Omental fat pad (tissue), 4 donors: ENCODE data around the gene TRAM2. TPM values are rescaled to one million over a fixed set of nuclear protein-coding genes. Genes with fewer than 3 reads are reported as not detected.
A peak's percentile ranks its signal among the peaks of the same experiment; 100 is the strongest.

Source experiments
- ATAC-seq: fragments of 150-250 bp; one replicate; pipeline ENCODE4 v1.9.1; 2016; ENCODE audit warnings: mild to moderate bottlenecking, moderate library complexity; ENCODE audit not compliant: low FRiP score
- DNase-seq: peaks from one replicate; pipeline ENCODE4 v3.0.0-alpha.2; 2019; ENCODE audit warnings: low spot score
- total RNA-seq, 4 donors: library from RNA; depleted of rRNA; stranded (reverse); fragments of >200 nt; gene quantifications; one replicate each; pipeline ENCODE4 v1.1.0, GENCODE V29; 2016
- TF ChIP-seq, protein P1 (sequence below), 3 donors: fragments of 450-650 bp; IDR thresholded peaks; one replicate each; pipeline ENCODE4 v1.5.1; 2016 to 2017; ENCODE audit warnings: antibody characterized with exemption in 3 of 3, mild to moderate bottlenecking in 3 of 3, moderate library complexity in 2 of 3

TRAM2 gene
- total RNA-seq, 4 donors from 2014 or later = 17.8 to 29.8 (median 26.3) TPM

DNA sequence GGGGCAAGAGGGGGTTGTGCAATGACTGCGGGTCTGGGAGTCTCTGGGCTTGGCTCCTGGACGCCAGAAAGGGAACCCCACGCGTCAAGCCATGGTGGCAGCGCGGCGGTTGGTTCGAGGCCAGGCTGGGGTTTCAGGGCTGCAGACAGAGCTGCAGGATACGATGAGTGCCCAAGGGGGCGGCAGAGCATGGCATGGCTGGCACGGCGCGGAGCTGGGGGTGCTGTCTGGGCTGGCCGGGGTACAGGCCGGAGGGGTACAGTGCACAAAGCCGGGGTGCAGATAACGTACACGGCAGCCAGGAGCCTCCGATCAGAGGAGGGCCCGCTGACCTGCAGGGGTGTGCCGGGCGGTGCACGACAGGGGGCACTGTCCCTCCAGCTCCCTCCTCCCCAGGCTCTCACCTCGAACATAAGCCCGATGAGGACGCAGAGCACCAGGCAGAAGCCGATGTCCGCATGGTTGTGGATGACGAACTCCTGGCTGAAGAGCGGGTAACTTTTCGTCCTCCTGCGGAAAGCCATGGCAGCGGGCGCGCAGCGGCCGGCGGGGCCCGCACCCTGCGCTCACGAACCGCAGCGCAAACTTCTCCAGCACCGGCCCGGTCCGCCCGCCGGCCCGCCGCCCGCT is 353 bp downstream of the TRAM2 start:
- peak; percentile 70 for ATAC-seq
- DNase-seq = no peak
- TF ChIP-seq, protein P1, sequence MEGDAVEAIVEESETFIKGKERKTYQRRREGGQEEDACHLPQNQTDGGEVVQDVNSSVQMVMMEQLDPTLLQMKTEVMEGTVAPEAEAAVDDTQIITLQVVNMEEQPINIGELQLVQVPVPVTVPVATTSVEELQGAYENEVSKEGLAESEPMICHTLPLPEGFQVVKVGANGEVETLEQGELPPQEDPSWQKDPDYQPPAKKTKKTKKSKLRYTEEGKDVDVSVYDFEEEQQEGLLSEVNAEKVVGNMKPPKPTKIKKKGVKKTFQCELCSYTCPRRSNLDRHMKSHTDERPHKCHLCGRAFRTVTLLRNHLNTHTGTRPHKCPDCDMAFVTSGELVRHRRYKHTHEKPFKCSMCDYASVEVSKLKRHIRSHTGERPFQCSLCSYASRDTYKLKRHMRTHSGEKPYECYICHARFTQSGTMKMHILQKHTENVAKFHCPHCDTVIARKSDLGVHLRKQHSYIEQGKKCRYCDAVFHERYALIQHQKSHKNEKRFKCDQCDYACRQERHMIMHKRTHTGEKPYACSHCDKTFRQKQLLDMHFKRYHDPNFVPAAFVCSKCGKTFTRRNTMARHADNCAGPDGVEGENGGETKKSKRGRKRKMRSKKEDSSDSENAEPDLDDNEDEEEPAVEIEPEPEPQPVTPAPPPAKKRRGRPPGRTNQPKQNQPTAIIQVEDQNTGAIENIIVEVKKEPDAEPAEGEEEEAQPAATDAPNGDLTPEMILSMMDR (IDR thresholded peaks at IDR 0.05) = no peak

DNA sequence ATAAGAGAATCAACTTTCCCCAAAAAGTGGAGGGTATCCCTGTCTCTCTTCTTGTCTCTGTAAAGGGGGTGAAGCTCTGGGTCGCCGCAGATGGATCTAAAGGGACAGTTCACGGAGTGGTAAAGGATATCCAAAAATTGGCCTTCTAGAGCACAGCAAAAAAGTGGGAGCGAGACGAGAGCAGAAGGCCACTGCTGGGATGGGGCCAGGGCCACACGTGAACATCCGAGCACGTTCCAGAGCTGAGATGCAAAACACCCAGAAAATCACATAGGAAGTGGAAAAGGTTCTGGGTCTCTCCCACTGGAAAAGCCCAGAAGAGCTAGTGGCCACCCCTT is 837 bp downstream of the TRAM2 start:
- TF ChIP-seq, protein P1 (IDR thresholded peaks at IDR 0.05) = no peak
- ATAC-seq (peak; percentile 1), DNase-seq (no peak)

GRCh38 chr6:52575502-52575892 is 1.4 kb downstream of the TRAM2 start:
- no peak for DNase-seq
- TF ChIP-seq, protein P1 (IDR thresholded peaks at IDR 0.05) = no peak
- no peak for ATAC-seq

- ATAC-seq (no peak), DNase-seq (no peak)
- TF ChIP-seq, protein P1 (IDR thresholded peaks at IDR 0.05) = no peak
Observed at GRCh38 chr6:52574709-52575501, 2.0 kb downstream of the TRAM2 start.

DNA sequence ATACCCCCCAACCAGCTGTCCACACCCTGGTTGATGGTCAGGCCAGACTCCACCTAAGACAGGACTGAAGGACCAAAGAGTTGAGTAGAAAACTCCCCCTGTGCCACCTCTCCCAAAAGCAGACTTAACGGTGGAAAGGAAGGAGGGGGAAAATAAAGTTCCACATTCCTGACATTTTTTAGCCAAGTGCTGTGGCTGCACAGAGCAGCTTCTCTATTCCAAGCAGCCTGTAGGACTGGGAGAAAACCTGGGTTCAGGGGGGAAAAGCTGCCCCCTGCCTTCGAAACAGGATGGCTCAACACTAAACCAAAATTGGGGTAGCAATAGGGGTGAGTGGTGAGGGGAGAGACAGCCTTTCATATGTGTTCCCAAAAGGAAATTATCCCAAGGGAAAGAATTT is 3.6 kb downstream of the TRAM2 start:
- DNase-seq = no peak
- no peak for ATAC-seq
- TF ChIP-seq, protein P1 (IDR thresholded peaks at IDR 0.05) = no peak

GRCh38 chr6:52572536-52572935 is 4.3 kb downstream of the TRAM2 start:
- TF ChIP-seq, protein P1 (IDR thresholded peaks at IDR 0.05) = no peak

More at GRCh38 chr6:52572536-52572935, 4.3 kb downstream of the TRAM2 start:
- DNase-seq (no peak), ATAC-seq (no peak)
